Hepatocyte (in vitro differentiated cells): ENCODE data around the gene FOXO1. TPM values are rescaled to one million over a fixed set of nuclear protein-coding genes. Genes with fewer than 3 reads are reported as not detected.

Experiments used
- DNase-seq: peaks from one replicate; pipeline ENCODE4 v3.0.0-alpha.2; 2016; ENCODE audit warnings: low spot score
- H2AFZ ChIP-seq: fragments of 200-600 bp; sonication (generic); 2 replicates; pipeline ENCODE4 v1.6.0; 2016; ENCODE audit warnings: antibody characterized with exemption, mild to moderate bottlenecking
- H3K27ac ChIP-seq: fragments of 200-600 bp; sonication (generic); 2 replicates; pipeline ENCODE4 v1.5.1; 2016; ENCODE audit warnings: mild to moderate bottlenecking
- H3K27me3 ChIP-seq: fragments of 200-600 bp; sonication (generic); 2 replicates; pipeline ENCODE4 v1.6.1; 2016
- H3K36me3 ChIP-seq: fragments of 200-600 bp; sonication (generic); replicated peaks from 2 replicates; pipeline ENCODE4 v1.5.1; 2016; ENCODE audit warnings: low read depth; ENCODE audit not compliant: insufficient read depth
- H3K4me1 ChIP-seq: fragments of 200-600 bp; sonication (generic); 2 replicates; pipeline ENCODE4 v1.5.1; 2016; ENCODE audit warnings: mild to moderate bottlenecking, moderate library complexity; ENCODE audit not compliant: insufficient read depth
- H3K4me2 ChIP-seq: fragments of 200-600 bp; sonication (generic); 2 replicates; pipeline ENCODE4 v1.6.0; 2016
- H3K4me3 ChIP-seq: fragments of 200-600 bp; sonication (generic); 2 replicates; pipeline ENCODE4 v1.5.1; 2016; ENCODE audit warnings: mild to moderate bottlenecking
- H3K79me2 ChIP-seq: fragments of 200-600 bp; sonication (generic); 2 replicates; pipeline ENCODE4 v1.6.0; 2017; ENCODE audit warnings: mild to moderate bottlenecking
- H3K9me2 ChIP-seq: fragments of 200-600 bp; sonication (generic); replicated peaks from 2 replicates; pipeline ENCODE4 v1.6.0; 2017; ENCODE audit warnings: mild to moderate bottlenecking; ENCODE audit not compliant: insufficient read depth
- H3K9me3 ChIP-seq: fragments of 200-600 bp; sonication (generic); 2 replicates; pipeline ENCODE4 v1.5.1; 2016; ENCODE audit warnings: low read depth, mild to moderate bottlenecking
- H4K20me1 ChIP-seq: fragments of 200-600 bp; sonication (generic); 2 replicates; pipeline ENCODE4 v1.6.0; 2016; ENCODE audit warnings: mild to moderate bottlenecking; ENCODE audit not compliant: insufficient read depth, poor library complexity, severe bottlenecking
- EZH2 ChIP-seq: fragments of 200-600 bp; sonication (generic); IDR thresholded peaks from 2 replicates; pipeline ENCODE4 v1.6.1; 2016; ENCODE audit warnings: antibody characterized with exemption, mild to moderate bottlenecking, borderline replicate concordance
- EZH2phosphoT487 ChIP-seq: fragments of 200-600 bp; sonication (generic); IDR thresholded peaks from one replicate; pipeline ENCODE4 v1.6.1; 2018; ENCODE audit warnings: antibody characterized with exemption, mild to moderate bottlenecking, low read depth, moderate library complexity; ENCODE audit not compliant: unreplicated experiment, severe bottlenecking
- WGBS: methylation state at CpG from one replicate; pipeline ENCODE4 v1.1.6; 2016; ENCODE audit warnings: low lambda C conversion rate; ENCODE audit errors: missing lambda C conversion rate; 5-methylcytosine and 5-hydroxymethylcytosine counted together
- polyA plus RNA-seq: library from polyadenylated mRNA; unstranded; fragments of >200 nt; fragmentation: Nextera tagmentation; extraction: Ambion mirVana; gene quantifications from 2 replicates; pipeline ENCODE4 v1.2.1, GENCODE V29; 2016
- total RNA-seq: library from RNA; depleted of rRNA; stranded (reverse); fragments of >200 nt; gene quantifications from 2 replicates; pipeline ENCODE4 v1.2.3, GENCODE V29; 2014
- TF ChIP-seq, protein P1 (sequence below): fragments of 200-600 bp; sonication (generic); IDR thresholded peaks from 2 replicates; pipeline ENCODE4 v1.5.1; 2016; ENCODE audit warnings: antibody characterized with exemption, mild to moderate bottlenecking; ENCODE audit not compliant: poor library complexity

The FOXO1 gene
- total and polyA plus RNA-seq, 2 experiments from 2014 or later = 30.3 to 35.2 TPM

DNA sequence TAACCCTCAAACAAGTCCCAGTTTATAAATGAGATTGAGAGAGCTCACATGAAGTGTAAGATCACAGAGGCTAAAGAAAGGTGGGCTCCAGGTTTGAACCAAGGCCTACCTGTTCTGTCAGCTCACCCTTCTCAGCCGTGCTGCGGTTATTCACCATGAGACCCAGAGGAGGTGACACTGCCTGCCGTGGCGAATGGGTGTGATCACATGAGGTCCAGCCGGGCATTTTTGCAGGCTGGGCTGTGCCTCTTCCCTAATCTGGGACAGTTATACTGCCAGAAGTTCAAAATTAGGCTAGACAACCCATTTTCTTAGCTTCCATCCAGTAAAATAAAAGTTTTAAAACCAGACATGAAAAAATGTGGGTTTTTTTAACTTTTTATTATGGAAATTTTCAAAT lies 146.8 kb downstream of the FOXO1 start:
- DNase-seq = no peak
- Histone ChIP-seq H3K9me3 (no peaks in the 10 kb centered on the region), H3K4me3 (no peak overlapping the region), H4K20me1 (no peaks in the 10 kb centered on the region), H3K79me2 (no peaks in the 10 kb centered on the region), H3K27ac (no peak overlapping the region), H2AFZ (no peak overlapping the region), H3K36me3 (no peaks in the 10 kb centered on the region), H3K27me3 (no peaks in the 10 kb centered on the region), H3K9me2 (no peaks in the 10 kb centered on the region), H3K4me1 (no peaks in the 10 kb centered on the region), H3K4me2 (no peak overlapping the region)
- 72% methylated on average over 5 of the region's 5 CpGs for WGBS
- TF ChIP-seq EZH2phosphoT487 (no peak), EZH2 (no peak)
- TF ChIP-seq, protein P1, sequence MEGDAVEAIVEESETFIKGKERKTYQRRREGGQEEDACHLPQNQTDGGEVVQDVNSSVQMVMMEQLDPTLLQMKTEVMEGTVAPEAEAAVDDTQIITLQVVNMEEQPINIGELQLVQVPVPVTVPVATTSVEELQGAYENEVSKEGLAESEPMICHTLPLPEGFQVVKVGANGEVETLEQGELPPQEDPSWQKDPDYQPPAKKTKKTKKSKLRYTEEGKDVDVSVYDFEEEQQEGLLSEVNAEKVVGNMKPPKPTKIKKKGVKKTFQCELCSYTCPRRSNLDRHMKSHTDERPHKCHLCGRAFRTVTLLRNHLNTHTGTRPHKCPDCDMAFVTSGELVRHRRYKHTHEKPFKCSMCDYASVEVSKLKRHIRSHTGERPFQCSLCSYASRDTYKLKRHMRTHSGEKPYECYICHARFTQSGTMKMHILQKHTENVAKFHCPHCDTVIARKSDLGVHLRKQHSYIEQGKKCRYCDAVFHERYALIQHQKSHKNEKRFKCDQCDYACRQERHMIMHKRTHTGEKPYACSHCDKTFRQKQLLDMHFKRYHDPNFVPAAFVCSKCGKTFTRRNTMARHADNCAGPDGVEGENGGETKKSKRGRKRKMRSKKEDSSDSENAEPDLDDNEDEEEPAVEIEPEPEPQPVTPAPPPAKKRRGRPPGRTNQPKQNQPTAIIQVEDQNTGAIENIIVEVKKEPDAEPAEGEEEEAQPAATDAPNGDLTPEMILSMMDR = no peak

DNA sequence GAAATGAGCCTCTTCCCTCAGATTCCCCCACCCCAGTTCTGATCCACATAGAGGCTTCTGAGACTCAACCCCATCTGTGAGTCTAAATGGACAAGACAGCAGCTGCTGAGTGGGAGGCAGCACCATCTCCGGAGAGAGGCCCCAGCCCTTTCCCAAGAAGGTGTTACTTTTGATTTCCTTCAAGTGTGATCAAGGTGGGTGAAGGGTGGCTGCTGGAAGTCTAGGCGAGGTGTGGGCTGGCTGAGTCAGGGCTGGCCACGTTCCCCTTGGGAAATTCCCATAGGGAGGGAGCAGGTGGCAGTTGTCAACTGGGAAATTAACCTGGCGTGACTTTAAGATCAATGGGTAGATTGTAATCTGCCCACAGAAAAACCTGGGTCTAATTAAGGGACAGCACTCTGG lies 148.0 kb downstream of the FOXO1 start:
- no peaks in the 10 kb centered on the region for H3K9me2 ChIP-seq
- no peak overlapping the region for H3K4me3 ChIP-seq
- no peak overlapping the region for H3K27ac ChIP-seq
- WGBS = 73% methylated on average over 4 of the region's 4 CpGs
- TF ChIP-seq EZH2phosphoT487 = no peak
- TF ChIP-seq, protein P1 = no peak
- TF ChIP-seq EZH2 = no peak
- DNase-seq = no peak
- H3K79me2 ChIP-seq = no peaks in the 10 kb centered on the region
- no peaks in the 10 kb centered on the region for H3K9me3 ChIP-seq
- no peak overlapping the region for H2AFZ ChIP-seq
- no peaks in the 10 kb centered on the region for H3K27me3 ChIP-seq
- H3K36me3 ChIP-seq = no peaks in the 10 kb centered on the region
- H3K4me1 ChIP-seq = no peaks in the 10 kb centered on the region
- no peaks in the 10 kb centered on the region for H4K20me1 ChIP-seq
- no peak overlapping the region for H3K4me2 ChIP-seq

DNA sequence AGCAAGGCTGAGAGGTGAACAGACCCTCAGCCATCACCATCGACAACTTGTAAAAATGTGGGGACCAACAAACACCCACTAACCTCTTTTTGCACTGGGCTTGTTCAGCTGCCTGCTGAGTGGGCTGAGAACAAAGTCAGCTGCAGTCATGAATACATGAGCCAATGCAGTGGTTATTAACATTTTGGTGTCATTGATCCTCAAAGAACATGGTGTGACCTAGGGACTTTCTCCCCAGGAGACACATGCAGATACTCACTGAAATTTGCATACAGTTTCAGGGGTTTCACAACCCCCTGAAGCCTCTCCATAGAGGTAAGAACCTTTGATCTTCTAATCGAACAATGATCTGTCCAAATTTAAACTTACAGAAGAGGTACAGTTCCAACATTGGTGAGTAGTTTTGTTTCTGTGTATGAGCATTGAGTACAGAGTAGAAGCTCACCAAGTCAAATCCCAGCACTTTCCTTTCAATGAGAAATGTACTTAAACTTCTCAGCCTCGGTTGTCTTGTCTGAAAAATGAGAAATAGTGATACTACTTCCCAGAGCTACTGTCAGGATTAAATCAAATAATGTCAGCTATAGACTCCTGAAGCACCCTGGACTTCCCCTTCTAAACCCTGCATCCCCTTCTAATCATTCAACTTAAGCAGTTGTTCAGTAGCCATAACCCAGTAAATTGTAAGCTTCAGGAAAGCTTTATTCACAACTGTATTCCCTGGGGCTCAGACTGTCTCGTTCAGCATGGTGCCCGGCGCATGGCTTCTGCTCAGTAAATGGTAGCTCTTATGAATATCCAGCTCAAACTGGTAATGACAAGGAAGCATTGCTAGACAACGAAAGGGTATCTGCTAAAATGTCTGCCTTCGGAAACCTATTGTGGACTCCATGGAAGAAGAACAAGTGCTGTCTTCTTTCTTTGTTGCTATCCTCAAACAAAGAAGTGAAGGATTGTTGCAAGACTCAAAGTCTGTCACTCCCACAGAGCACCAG lies 148.7 kb downstream of the FOXO1 start:
- Histone ChIP-seq H3K9me2 (no peaks in the 10 kb centered on the region), H3K4me2 (no peak overlapping the region), H3K4me3 (no peak overlapping the region), H3K4me1 (no peaks in the 10 kb centered on the region), H3K27ac (no peak overlapping the region), H2AFZ (no peak overlapping the region), H3K79me2 (no peaks in the 10 kb centered on the region), H3K36me3 (no peaks in the 10 kb centered on the region), H3K9me3 (no peaks in the 10 kb centered on the region), H4K20me1 (no peaks in the 10 kb centered on the region), H3K27me3 (no peaks in the 10 kb centered on the region)
- TF ChIP-seq EZH2 = no peak
- 94% methylated on average over 8 of the region's 8 CpGs for WGBS
- DNase-seq = no peak

DNA sequence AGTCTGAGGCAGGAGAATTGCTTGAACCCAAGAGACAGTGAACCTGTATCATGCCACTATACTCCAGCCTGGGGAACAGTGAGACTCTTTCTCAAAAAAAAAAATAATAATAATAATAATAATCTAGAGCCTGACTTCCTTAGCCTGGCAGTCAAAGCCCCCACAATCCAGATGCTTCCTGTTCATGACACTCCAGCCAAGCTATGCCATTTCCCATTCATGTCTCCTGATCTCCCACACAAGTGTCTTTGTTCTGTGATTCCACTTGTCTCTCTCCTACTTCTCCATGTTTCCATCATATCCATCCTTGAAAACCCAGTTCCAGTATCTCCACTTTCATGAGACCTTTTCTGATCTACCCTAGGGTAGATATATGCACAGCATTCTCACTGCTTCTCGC lies 150.7 kb downstream of the FOXO1 start:
- TF ChIP-seq, protein P1 = no peak
- TF ChIP-seq EZH2phosphoT487 (no peak), EZH2 (no peak)
- Histone ChIP-seq H3K27ac (no peak overlapping the region), H3K4me3 (no peak overlapping the region), H3K79me2 (no peaks in the 10 kb centered on the region), H3K9me3 (no peaks in the 10 kb centered on the region), H3K4me2 (no peak overlapping the region), H3K9me2 (no peaks in the 10 kb centered on the region), H2AFZ (no peak overlapping the region), H3K36me3 (no peaks in the 10 kb centered on the region), H3K27me3 (no peaks in the 10 kb centered on the region), H3K4me1 (no peaks in the 10 kb centered on the region), H4K20me1 (no peaks in the 10 kb centered on the region)
- DNase-seq = no peak
- 96% methylated on average over 1 of the region's 1 CpG for WGBS
